Hepatocyte (in vitro differentiated cells): ENCODE results near the gene LSR. TPM values are rescaled to one million over a fixed set of nuclear protein-coding genes. Genes with fewer than 3 reads are reported as not detected.

Source experiments
- DNase-seq: peaks from one replicate; pipeline ENCODE4 v3.0.0-alpha.2; 2016; ENCODE audit warnings: low spot score
- H2AFZ ChIP-seq: fragments of 200-600 bp; sonication (generic); 2 replicates; pipeline ENCODE4 v1.6.0; 2016; ENCODE audit warnings: antibody characterized with exemption, mild to moderate bottlenecking
- H3K27ac ChIP-seq: fragments of 200-600 bp; sonication (generic); 2 replicates; pipeline ENCODE4 v1.5.1; 2016; ENCODE audit warnings: mild to moderate bottlenecking
- H3K27me3 ChIP-seq: fragments of 200-600 bp; sonication (generic); 2 replicates; pipeline ENCODE4 v1.6.1; 2016
- H3K36me3 ChIP-seq: fragments of 200-600 bp; sonication (generic); replicated peaks from 2 replicates; pipeline ENCODE4 v1.5.1; 2016; ENCODE audit warnings: low read depth; ENCODE audit not compliant: insufficient read depth
- H3K4me1 ChIP-seq: fragments of 200-600 bp; sonication (generic); 2 replicates; pipeline ENCODE4 v1.5.1; 2016; ENCODE audit warnings: mild to moderate bottlenecking, moderate library complexity; ENCODE audit not compliant: insufficient read depth
- H3K4me2 ChIP-seq: fragments of 200-600 bp; sonication (generic); 2 replicates; pipeline ENCODE4 v1.6.0; 2016
- H3K4me3 ChIP-seq: fragments of 200-600 bp; sonication (generic); 2 replicates; pipeline ENCODE4 v1.5.1; 2016; ENCODE audit warnings: mild to moderate bottlenecking
- H3K79me2 ChIP-seq: fragments of 200-600 bp; sonication (generic); 2 replicates; pipeline ENCODE4 v1.6.0; 2017; ENCODE audit warnings: mild to moderate bottlenecking
- H3K9me2 ChIP-seq: fragments of 200-600 bp; sonication (generic); replicated peaks from 2 replicates; pipeline ENCODE4 v1.6.0; 2017; ENCODE audit warnings: mild to moderate bottlenecking; ENCODE audit not compliant: insufficient read depth
- H3K9me3 ChIP-seq: fragments of 200-600 bp; sonication (generic); 2 replicates; pipeline ENCODE4 v1.5.1; 2016; ENCODE audit warnings: low read depth, mild to moderate bottlenecking
- H4K20me1 ChIP-seq: fragments of 200-600 bp; sonication (generic); 2 replicates; pipeline ENCODE4 v1.6.0; 2016; ENCODE audit warnings: mild to moderate bottlenecking; ENCODE audit not compliant: insufficient read depth, poor library complexity, severe bottlenecking
- EZH2 ChIP-seq: fragments of 200-600 bp; sonication (generic); IDR thresholded peaks from 2 replicates; pipeline ENCODE4 v1.6.1; 2016; ENCODE audit warnings: antibody characterized with exemption, mild to moderate bottlenecking, borderline replicate concordance
- EZH2phosphoT487 ChIP-seq: fragments of 200-600 bp; sonication (generic); IDR thresholded peaks from one replicate; pipeline ENCODE4 v1.6.1; 2018; ENCODE audit warnings: antibody characterized with exemption, mild to moderate bottlenecking, low read depth, moderate library complexity; ENCODE audit not compliant: unreplicated experiment, severe bottlenecking
- WGBS: methylation state at CpG from one replicate; pipeline ENCODE4 v1.1.6; 2016; ENCODE audit warnings: low lambda C conversion rate; ENCODE audit errors: missing lambda C conversion rate; 5-methylcytosine and 5-hydroxymethylcytosine counted together
- polyA plus RNA-seq: library from polyadenylated mRNA; unstranded; fragments of >200 nt; fragmentation: Nextera tagmentation; extraction: Ambion mirVana; gene quantifications from 2 replicates; pipeline ENCODE4 v1.2.1, GENCODE V29; 2016
- total RNA-seq: library from RNA; depleted of rRNA; stranded (reverse); fragments of >200 nt; gene quantifications from 2 replicates; pipeline ENCODE4 v1.2.3, GENCODE V29; 2014
- TF ChIP-seq, protein P1 (sequence below): fragments of 200-600 bp; sonication (generic); IDR thresholded peaks from 2 replicates; pipeline ENCODE4 v1.5.1; 2016; ENCODE audit warnings: antibody characterized with exemption, mild to moderate bottlenecking; ENCODE audit not compliant: poor library complexity

Gene LSR
- total and polyA plus RNA-seq, 2 experiments from 2014 or later, result 89.9 to 296 TPM

DNA sequence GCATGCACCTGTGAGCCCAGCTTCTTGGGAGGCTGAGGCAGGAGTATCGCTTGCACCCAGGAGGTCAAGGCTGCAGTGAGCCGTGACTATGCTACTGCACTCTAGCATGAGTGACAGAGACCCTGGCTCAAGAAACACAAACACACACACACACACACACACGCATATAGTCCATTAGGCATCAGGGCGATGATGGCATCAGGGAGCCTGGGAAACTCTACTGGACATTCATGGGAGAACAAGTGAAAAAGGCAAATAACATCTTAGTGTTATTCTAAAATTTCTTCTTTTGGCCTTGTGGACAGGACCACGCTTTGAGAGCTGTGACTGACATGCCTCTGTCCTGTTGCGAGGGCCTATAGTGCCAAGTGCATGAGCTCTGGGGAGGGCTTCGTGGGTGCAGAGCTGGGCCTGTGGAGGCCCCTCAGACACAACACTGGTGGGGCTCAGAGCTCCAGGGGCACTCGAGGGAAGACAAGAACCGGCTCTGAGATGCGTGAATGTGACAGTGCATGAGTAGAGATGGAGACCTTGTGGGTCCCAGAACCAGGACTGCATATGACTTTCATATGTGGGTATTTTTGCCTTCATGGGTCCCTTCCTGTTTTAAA lies 12.0 kb downstream of the LSR start:
- 89% methylated on average over 10 of the region's 10 CpGs for WGBS
- Histone ChIP-seq H3K9me2 (no peaks in the 10 kb centered on the region), H3K4me1 (peaks cover 7% of the 10 kb centered on the region), H4K20me1 (no peaks in the 10 kb centered on the region), H3K4me3 (no peak overlapping the region), H3K27me3 (no peaks in the 10 kb centered on the region), H3K36me3 (no peaks in the 10 kb centered on the region), H3K4me2 (no peak overlapping the region), H2AFZ (no peak overlapping the region), H3K27ac (no peak overlapping the region), H3K9me3 (no peaks in the 10 kb centered on the region), H3K79me2 (peaks cover 10% of the 10 kb centered on the region)
- no peak for DNase-seq
- TF ChIP-seq EZH2phosphoT487 (no peak), EZH2 (no peak)
- TF ChIP-seq, protein P1, sequence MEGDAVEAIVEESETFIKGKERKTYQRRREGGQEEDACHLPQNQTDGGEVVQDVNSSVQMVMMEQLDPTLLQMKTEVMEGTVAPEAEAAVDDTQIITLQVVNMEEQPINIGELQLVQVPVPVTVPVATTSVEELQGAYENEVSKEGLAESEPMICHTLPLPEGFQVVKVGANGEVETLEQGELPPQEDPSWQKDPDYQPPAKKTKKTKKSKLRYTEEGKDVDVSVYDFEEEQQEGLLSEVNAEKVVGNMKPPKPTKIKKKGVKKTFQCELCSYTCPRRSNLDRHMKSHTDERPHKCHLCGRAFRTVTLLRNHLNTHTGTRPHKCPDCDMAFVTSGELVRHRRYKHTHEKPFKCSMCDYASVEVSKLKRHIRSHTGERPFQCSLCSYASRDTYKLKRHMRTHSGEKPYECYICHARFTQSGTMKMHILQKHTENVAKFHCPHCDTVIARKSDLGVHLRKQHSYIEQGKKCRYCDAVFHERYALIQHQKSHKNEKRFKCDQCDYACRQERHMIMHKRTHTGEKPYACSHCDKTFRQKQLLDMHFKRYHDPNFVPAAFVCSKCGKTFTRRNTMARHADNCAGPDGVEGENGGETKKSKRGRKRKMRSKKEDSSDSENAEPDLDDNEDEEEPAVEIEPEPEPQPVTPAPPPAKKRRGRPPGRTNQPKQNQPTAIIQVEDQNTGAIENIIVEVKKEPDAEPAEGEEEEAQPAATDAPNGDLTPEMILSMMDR, result no peak

DNA sequence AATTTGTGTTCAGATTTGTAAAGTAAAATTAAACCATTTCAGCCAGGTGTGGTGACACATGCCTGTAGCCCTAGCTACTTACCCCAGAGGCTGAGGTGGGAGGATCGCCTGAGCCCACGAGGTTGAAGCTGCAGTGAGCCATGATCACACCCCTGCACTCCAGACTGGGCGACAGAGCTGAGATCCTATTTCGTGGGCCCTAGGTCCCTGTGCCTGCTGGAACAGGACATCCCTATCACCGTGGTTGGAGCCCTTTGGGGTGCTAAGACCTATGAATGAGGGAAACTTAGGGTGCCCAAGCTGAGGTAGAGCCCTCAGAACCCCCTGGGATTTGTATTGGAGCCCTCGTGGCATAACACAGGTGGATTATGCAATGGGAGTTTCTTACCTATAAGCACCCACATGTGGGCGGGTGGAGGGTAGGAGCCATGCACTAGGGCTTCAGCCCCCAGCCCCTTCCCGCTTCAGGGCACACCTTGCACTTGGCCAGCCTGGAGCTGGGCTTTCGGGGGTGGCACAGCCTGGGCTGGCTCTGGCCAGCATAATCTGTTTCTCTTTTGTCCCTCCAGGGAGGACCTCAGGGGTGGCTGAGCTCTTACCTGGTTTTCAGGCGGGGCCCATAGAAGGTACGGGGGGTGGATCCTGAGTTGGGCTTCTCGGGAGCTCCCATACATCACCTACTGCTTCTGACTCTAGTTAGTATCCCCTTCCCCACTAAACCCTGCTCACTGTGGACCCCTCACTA lies 12.7 kb downstream of the LSR start:
- 85% methylated on average over 12 of the region's 12 CpGs for WGBS
- TF ChIP-seq, protein P1, result no peak
- TF ChIP-seq EZH2, result no peak
- TF ChIP-seq EZH2phosphoT487, result no peak
- no peak for DNase-seq
- H3K9me2 ChIP-seq, result no peaks in the 10 kb centered on the region
- no peak overlapping the region for H2AFZ ChIP-seq
- H3K27me3 ChIP-seq, result no peaks in the 10 kb centered on the region
- H3K27ac ChIP-seq, result no peak overlapping the region
- no peaks in the 10 kb centered on the region for H3K9me3 ChIP-seq
- no peak overlapping the region for H3K4me3 ChIP-seq
- H3K4me1 ChIP-seq, result peaks cover 7% of the 10 kb centered on the region
- H3K79me2 ChIP-seq, result peaks cover 5% of the 10 kb centered on the region
- no peaks in the 10 kb centered on the region for H4K20me1 ChIP-seq
- no peaks in the 10 kb centered on the region for H3K36me3 ChIP-seq
- H3K4me2 ChIP-seq, result no peak overlapping the region

DNA sequence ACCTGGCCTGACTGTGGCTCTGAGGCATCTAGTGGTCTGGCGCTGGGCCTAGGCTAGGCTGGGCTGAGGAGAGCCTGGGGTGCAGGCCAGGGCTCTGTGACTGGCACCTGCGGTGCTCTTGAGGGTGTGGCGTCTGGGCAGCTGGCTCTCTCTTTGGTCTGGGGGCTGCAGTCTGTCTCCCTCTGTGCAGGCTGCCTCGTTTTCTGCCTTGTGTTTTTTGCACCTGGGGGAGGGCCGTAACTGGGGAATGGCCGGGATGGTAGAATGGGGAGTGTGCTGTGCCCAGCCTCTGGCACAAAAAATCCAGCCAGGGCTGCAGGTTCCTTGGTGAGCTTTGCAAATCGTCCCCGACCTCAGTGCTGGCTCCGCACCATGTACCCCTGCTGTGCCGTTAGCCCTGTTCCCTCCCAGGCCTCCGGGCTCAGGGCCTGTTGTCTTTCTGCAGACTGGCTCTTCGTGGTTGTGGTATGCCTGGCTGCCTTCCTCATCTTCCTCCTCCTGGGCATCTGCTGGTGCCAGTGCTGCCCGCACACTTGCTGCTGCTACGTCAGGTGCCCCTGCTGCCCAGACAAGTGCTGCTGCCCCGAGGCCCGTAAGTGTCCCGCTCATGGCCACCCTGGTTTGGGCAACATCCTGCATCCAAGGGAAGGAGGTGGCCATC lies 13.4 kb downstream of the LSR start:
- no peaks in the 10 kb centered on the region for H3K27me3 ChIP-seq

More for the DNA sequence above, 13.4 kb downstream of the LSR start:
- Histone ChIP-seq H2AFZ (no peak overlapping the region), H3K79me2 (peaks cover 10% of the 10 kb centered on the region), H3K4me1 (peaks cover 7% of the 10 kb centered on the region), H3K9me3 (no peaks in the 10 kb centered on the region), H4K20me1 (no peaks in the 10 kb centered on the region), H3K9me2 (no peaks in the 10 kb centered on the region), H3K4me2 (no peak overlapping the region), H3K36me3 (no peaks in the 10 kb centered on the region), H3K27ac (no peak overlapping the region), H3K4me3 (no peak overlapping the region)
- DNase-seq, result peak; percentile 3
- 91% methylated on average over 17 of the region's 17 CpGs for WGBS
- no peak for TF ChIP-seq EZH2phosphoT487
- TF ChIP-seq, protein P1, result no peak
- TF ChIP-seq EZH2, result no peak
